D721Med (cell line): ENCODE data around the gene DDX1.

Experiments used
- DNase-seq: peaks from one replicate; pipeline ENCODE4 v3.0.0; 2011; ENCODE audit warnings: low spot score; ENCODE audit not compliant: insufficient read length
- FAIRE-seq: peaks from 2 replicates; lab custom pipeline; 2011; peaks lifted over from hg19 to GRCh38; lab: Jason Lieb, UNC
- TF ChIP-seq, protein P1 (sequence below): IDR thresholded peaks from 2 replicates; pipeline ENCODE4 v1.5.1; 2012; ENCODE audit warnings: mild to moderate bottlenecking, control low read depth; ENCODE audit not compliant: insufficient read depth; ENCODE audit errors: missing control alignments

The DDX1 gene

DNA sequence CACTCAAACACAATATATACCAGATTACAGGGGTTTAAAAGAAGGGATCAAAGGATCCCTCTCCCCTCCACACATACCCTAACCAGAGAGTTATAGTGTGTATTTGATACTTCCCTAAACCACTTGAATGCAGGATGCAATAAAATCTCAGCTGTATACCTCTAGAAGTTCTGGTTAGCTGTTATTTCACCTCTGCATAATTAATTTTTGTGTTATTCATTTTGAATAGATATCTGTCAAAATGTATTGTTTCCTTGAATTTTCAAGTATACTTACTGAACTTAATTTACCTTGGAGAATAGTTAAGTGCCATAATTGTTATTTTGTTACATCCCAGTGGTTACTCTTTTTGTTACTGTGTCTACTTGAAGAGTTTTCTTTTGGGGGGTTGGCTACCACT lies 34.5 kb downstream of the DDX1 start:
- FAIRE-seq (no peak), DNase-seq (no peak)

DNA sequence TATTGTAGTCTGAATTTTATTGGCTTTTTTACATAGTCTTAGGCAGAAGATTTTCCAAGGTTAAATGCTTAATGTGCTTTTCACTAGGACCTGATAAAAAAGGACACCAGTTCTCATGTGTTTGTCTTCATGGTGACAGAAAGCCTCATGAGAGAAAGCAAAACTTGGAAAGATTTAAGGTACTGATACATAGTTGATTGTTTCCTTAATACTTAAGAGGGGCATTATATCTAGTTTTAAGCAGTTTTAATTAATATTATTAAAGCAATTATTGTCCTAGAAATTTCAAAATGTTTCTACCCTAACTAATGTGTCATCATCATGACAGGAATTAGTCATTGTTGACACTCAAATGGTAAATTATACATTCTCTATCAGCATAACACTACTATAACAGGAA lies 35.3 kb downstream of the DDX1 start:
- DNase-seq (no peak), FAIRE-seq (no peak)
- TF ChIP-seq, protein P1, sequence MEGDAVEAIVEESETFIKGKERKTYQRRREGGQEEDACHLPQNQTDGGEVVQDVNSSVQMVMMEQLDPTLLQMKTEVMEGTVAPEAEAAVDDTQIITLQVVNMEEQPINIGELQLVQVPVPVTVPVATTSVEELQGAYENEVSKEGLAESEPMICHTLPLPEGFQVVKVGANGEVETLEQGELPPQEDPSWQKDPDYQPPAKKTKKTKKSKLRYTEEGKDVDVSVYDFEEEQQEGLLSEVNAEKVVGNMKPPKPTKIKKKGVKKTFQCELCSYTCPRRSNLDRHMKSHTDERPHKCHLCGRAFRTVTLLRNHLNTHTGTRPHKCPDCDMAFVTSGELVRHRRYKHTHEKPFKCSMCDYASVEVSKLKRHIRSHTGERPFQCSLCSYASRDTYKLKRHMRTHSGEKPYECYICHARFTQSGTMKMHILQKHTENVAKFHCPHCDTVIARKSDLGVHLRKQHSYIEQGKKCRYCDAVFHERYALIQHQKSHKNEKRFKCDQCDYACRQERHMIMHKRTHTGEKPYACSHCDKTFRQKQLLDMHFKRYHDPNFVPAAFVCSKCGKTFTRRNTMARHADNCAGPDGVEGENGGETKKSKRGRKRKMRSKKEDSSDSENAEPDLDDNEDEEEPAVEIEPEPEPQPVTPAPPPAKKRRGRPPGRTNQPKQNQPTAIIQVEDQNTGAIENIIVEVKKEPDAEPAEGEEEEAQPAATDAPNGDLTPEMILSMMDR, result no peak

More for the DNA sequence above, 34.5 kb downstream of the DDX1 start:
- TF ChIP-seq, protein P1, result no peak

DNA sequence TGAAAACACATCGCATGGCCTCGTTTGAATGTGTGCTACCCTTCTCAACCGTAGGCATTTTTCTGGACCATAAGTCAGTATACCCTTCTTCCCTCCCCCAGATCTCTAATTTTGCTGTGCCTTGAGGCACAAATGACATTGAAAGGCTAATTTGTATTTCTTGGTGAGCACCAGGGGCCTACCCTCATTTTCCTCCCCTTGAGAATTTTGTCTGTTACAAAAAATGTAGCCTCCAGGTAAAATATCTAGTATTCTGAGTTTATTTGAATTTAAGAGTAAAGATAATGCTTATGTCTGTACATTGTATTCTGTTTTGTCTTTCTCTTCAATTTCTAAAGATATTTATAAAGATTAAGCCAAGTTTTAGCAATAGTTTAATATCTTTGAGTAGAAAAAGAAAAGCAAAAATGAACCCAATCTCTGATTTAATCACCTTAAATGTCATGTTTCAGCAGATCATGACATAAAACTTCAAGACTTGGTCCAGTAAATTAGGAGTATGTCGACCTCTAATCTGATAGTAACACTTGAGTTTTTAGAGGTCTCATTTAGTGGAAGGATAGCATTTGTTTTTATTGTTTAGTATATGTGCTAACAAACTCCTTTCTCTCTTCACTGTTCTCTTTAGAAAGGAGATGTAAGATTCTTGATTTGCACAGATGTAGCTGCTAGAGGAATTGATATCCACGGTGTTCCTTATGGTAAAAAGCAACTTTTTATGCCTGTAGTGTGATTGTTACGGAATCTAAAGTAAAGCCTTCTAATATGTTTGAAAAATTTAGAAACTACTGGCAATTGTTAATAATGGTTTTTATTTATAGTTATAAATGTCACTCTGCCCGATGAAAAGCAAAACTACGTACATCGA lies 36.4 kb downstream of the DDX1 start:
- TF ChIP-seq, protein P1, result no peak
- DNase-seq, result no peak

DNA sequence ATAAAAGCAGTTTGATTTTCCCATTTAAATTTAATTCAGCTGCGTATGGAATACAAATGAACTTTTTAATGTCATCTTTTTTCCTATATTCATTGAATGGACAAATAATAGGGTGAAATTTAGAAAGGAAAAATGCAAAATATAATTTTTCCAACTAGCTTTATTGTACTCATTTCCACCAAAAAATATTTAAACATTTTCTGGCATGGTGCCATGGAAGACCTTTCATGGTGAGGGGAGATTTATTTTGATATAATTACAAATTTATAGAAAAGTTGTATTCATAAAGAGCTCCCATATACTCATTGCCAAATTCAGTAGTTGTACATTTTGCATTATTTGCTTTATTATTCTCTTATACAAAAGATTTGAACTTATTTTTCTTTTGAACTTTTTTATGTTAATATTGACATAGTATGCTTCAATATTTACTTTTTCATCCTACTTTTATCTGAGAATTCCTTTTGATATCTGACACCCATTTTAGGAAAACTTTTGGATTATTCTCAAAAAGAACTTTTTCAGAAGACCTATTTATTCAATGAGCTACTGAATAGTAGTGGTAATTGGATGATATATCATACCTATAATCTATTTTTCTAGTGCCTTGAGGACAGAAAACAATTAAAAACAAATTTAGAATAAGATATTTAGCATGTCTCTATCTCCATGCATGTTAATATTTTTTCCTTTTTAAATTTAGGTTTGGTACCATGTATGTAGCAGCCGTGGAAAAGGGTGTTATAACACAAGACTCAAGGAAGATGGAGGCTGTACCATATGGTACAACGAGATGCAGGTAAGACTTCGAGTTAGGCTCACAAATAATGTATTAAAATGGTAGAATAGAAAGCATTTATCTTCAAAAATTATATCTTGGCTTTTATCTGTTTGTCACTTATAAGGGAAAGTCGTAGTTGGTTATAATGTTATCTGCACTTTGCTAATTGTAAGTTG lies 37.5 kb downstream of the DDX1 start:
- TF ChIP-seq, protein P1, result no peak
- no peak for DNase-seq
- no peak for FAIRE-seq

More for the DNA sequence above, 36.4 kb downstream of the DDX1 start:
- peak; percentile 60 for FAIRE-seq

DNA sequence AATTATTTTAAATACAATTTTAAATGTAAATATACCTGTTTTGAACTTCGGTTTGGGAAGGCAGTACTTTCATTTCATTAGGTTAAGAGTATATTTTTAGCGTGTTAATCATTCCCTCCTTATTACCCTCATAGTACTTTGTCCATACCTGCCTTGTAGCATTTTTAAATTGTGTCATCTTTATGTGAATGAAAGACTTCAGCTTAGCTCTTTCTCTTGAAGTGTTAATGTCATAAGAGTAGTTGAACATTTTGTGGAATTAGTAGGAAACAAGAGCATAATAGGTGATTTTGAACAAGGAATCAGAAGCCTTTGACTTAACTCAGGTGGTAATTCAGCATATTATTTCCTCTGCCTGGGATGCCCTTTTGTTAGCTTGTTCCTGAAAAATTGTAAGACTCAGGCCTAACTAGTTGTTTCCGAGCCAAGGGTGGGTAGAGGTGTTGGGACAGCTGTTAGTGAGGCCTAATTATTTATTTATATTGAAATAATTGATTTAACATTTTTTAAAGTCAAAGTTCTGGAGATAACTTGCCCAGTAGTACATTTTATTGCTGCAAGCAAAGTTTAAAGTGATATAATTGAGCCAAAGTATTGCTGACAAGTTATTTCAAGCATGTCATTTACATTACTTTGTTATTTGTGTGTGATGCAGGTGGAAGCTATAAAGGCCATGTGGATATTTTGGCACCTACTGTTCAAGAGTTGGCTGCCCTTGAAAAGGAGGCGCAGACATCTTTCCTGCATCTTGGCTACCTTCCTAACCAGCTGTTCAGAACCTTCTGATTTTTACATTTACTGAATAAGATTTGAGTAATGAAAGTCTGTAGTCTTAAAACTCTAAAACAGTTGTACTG lies 38.7 kb downstream of the DDX1 start:
- FAIRE-seq (no peak), DNase-seq (no peak)
- TF ChIP-seq, protein P1, result no peak

DNA sequence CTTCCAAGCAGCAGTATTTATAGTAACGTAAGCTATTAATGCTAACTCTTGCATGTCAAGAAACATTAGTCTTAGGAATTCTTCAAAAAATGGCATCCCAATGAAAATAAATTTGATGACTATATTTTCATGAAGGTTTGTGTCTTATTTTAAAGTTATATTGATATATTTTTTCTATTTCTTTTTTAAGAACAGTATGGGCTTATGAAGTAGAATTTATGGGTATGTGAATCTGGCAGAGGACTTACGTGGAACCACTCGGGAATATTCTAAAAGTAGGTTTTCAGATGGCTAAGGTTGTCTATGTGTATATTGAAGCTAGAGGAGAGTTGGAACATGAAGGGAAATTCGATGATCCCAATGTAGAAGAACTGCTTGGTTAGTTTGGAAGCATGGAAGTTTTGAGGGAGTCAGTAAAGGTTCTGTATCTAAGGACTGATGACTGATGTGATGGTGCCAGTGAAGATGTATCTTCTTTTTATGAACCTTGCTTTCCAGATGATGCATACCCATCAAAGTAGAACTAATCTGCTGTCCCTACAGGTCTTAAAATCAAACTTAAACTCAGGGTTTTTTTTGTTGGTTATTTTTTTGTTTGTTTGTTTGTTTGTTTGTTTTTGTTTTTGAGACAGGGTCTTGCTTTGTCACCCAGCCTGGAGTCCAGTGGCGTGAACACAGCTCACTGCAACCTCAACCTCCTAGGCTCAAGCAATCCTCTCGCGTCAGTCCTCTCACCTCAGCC lies 39.5 kb downstream of the DDX1 start:
- FAIRE-seq (no peak), DNase-seq (no peak)
- TF ChIP-seq, protein P1, result no peak
